ENCODE results near the gene SRGN.

SRGN gene

DNA sequence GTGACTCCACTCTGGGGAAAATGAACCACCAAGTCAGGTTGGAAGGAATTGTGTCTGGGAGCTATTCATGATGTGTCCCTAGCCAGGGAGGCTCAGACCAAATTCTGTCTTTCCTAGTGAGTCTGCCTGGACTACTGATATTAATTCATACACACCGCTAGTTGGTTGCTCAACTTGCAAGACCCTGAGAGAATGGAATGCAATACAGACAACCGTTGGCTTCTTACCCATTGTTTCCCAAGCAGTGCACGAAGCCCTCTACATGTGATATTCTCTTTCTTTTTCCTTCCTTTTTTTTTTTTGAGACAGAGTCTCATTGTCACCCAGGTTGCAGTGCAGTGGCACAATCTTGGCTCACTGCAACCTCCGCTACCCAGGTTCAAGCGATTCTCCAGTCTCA lies 19.4 kb upstream of the SRGN start:
- no peak overlapping the region for H3K4me3 ChIP-seq (ENCODE audit: low read depth, low read length)
- no peak for DNase-seq (ENCODE audit: low read depth, low spot score)
- in situ Hi-C loops (cut with HindIII; ENCODE audit: low sequenced_read_pairs), result no loop called here
- TF ChIP-seq, protein P1, sequence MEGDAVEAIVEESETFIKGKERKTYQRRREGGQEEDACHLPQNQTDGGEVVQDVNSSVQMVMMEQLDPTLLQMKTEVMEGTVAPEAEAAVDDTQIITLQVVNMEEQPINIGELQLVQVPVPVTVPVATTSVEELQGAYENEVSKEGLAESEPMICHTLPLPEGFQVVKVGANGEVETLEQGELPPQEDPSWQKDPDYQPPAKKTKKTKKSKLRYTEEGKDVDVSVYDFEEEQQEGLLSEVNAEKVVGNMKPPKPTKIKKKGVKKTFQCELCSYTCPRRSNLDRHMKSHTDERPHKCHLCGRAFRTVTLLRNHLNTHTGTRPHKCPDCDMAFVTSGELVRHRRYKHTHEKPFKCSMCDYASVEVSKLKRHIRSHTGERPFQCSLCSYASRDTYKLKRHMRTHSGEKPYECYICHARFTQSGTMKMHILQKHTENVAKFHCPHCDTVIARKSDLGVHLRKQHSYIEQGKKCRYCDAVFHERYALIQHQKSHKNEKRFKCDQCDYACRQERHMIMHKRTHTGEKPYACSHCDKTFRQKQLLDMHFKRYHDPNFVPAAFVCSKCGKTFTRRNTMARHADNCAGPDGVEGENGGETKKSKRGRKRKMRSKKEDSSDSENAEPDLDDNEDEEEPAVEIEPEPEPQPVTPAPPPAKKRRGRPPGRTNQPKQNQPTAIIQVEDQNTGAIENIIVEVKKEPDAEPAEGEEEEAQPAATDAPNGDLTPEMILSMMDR (IDR thresholded peaks at IDR 0.05; ENCODE audit: low read depth, low read length), result no peak

DNA sequence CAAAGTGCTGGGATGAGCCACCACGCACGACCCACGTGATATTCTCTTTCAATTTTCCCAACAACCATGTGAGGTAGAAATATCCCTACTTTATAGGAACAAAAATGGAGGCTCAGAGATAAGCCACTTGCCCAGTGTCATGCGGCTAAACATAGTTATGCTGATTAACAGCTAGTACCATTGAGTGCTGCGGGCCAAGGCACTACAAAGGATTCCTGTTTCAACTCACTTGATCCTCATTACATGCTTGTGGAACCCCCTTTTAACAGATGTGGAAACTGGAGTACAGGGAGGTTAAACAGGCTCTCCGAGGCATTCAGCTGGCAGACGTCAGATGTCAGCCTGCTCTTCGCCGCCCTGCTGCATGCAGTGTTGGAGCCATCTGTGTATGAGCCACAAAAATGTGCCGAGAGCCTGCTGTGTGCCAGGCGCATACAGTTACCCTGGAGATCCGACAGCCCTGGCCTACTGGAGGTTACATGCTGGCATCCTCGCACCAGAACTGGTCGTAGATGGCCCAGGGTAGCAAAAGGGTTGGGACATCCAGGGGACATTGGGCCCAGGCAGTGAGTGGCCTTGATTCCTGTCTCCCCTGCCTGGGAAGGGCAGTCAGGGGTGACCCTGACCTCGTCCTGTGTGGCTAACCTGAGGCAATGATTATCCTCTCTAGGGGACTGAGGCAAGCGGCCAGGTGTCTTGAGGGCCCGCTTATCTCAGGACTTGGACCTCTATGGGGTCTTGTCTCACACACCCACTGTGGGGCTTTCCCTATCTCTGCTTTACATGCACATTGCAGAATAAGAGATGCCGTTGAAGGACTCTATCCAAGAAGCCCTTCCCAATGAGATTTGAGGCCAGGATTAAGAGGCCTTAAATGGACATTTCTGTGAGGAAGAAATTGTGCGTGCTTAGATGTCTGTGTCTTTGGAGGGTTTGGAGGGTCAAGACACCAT lies 18.5 kb upstream of the SRGN start:
- no peak for DNase-seq (ENCODE audit: low read depth, low spot score)

DNA sequence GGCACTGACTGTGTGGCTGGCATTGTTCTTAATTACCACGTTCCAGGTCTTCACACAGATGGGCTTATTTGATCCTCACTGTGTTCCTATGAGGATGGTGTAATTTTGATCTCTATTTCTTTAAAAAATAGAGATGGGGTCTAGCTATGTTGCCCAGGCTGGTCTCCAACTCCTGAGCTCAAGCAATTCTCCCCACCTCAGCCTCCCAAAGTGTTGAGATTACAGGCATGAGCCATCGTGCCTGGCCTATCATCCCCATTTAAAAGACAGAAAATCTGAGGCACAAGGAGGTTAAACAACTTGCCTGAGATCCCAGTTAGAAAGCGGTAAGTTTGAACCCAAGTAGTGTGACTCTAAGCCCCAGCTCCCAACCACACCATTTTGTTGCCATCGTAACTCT lies 17.0 kb upstream of the SRGN start:
- in situ Hi-C loops (cut with HindIII; ENCODE audit: low sequenced_read_pairs), result no loop called here
- TF ChIP-seq, protein P1 (IDR thresholded peaks at IDR 0.05; ENCODE audit: low read depth, low read length), result no peak

More for the DNA sequence above, 18.5 kb upstream of the SRGN start:
- TF ChIP-seq, protein P1 (IDR thresholded peaks at IDR 0.05; ENCODE audit: low read depth, low read length), result no peak
- H3K4me3 ChIP-seq (ENCODE audit: low read depth, low read length), result no peak overlapping the region
- in situ Hi-C loops (cut with HindIII; ENCODE audit: low sequenced_read_pairs), result no loop called here

DNA sequence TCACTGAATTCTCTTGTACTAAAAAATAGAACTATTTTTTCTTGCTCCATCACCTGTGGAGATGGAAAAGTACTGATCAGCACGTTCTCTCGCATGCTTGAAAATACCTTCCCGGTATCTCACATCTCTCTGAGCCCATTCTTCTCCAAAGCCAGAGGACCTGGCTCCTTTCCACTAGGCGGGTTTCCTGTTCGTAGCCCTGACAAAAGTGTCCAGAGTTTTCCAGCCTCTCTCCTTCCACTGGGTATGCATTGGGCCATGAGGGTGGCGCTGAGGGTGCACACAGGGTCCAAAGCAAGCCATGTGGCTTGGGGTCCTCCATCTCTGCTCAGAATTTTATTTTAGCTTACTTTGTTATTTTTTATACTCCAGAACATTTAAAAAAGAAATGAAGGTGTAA lies 16.3 kb upstream of the SRGN start:
- no peak overlapping the region for H3K4me3 ChIP-seq (ENCODE audit: low read depth, low read length)
- no peak for DNase-seq (ENCODE audit: low read depth, low spot score)
- in situ Hi-C loops (cut with HindIII; ENCODE audit: low sequenced_read_pairs), result no loop called here
- TF ChIP-seq, protein P1 (IDR thresholded peaks at IDR 0.05; ENCODE audit: low read depth, low read length), result no peak

More for the DNA sequence above, 17.0 kb upstream of the SRGN start:
- H3K4me3 ChIP-seq (ENCODE audit: low read depth, low read length), result no peak overlapping the region
- no peak for DNase-seq (ENCODE audit: low read depth, low spot score)

DNA sequence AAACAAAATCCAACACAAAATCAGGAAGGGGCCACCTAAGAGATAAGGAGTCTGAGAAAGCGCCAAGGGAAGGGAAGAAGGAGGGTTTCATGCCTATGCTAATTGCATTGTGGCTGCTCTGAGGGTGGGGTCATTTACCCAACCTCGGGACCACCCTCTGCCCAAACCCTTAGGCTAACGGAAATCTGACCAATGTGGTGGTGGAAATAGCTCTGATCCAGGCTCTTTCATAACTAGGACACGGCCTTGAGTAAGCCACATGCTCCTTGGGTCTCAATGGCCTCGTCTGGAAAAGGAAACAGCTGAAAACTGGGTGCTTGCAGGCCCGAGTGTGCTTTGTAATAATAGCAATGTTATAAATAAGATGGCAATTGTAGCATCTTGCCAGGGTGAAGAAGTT lies 14.9 kb upstream of the SRGN start:
- in situ Hi-C loops (cut with HindIII; ENCODE audit: low sequenced_read_pairs), result no loop called here
- DNase-seq (ENCODE audit: low read depth, low spot score), result no peak
- TF ChIP-seq, protein P1 (IDR thresholded peaks at IDR 0.05; ENCODE audit: low read depth, low read length), result no peak
- no peak overlapping the region for H3K4me3 ChIP-seq (ENCODE audit: low read depth, low read length)

DNA sequence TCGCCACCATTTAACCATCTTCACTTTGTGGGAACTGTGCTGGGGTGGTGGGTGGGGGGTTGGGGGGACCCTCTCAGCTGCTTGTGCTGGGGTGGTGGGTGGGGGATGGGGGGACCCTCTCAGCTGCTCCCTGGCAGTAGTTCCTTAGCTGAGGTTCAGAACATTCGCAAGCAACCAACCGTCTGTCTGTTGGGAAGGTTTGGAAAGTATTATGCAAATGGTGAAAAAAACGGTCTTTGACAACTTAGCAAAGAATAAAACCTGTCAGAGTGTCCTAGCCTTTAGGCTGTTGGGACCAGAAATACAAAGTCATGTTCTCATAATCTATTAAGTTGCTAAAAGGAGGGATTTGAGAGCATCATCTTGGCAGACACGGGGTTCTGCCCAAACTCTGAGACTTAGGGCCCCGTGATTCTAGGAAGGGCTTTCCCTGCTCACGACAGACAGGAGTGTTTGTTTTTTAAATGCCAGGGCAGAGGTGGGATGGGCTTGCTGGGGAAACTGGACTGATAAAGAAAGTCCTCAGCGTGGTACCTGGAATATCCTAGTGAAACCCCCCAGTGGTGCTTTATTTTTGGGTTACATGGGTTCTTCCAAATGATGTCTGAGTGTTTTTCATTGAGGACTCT lies 14.1 kb upstream of the SRGN start:
- TF ChIP-seq, protein P1 (IDR thresholded peaks at IDR 0.05; ENCODE audit: low read depth, low read length), result no peak
- DNase-seq (ENCODE audit: low read depth, low spot score), result no peak
- in situ Hi-C loops (cut with HindIII; ENCODE audit: low sequenced_read_pairs), result no loop called here
- H3K4me3 ChIP-seq (ENCODE audit: low read depth, low read length), result no peak overlapping the region

All from astrocyte of the spinal cord (primary cell).